Stimulated activated CD8-positive, alpha-beta memory T cell treated with anti-CD3 and anti-CD28 coated beads, Interleukin-15, amount 100 ng/mL, for 24 hours (primary cell): ENCODE results near the gene H2AZ1.
"Not testable (repeated sequence)": the region's sequence is repeated elsewhere in the genome, so short reads cannot be mapped to it uniquely, and the experiment has no call there.

ENCODE experiments used
- DNase-seq: peaks from one replicate; pipeline ENCODE4 v3.0.0-alpha.2; 2020; ENCODE audit warnings: low read depth

Gene H2AZ1

GRCh38 chr4:99949999-99950912 lies at the start of gene H2AZ1:
Gene H2AZ1 (minus strand): TSS chr4:99950275. CDS start chr4:99950170, 105 bp downstream.
- DNase-seq: peak; percentile 84

GRCh38 chr4:99998062-99998867 lies 48.2 kb upstream of the H2AZ1 start:
- no peak for DNase-seq

- DNase-seq: no peak
Observed at GRCh38 chr4:99991741-99992140, 41.7 kb upstream of the H2AZ1 start.

GRCh38 chr4:99987681-99988080 lies 37.6 kb upstream of the H2AZ1 start:
- no peak for DNase-seq

GRCh38 chr4:99986792-99987191 lies 36.7 kb upstream of the H2AZ1 start:
- no peak for DNase-seq

- DNase-seq: no peak
Observed at GRCh38 chr4:99983289-99983943, 33.3 kb upstream of the H2AZ1 start.

- no peak for DNase-seq
Observed at GRCh38 chr4:99979872-99980271, 29.8 kb upstream of the H2AZ1 start.

- no peak for DNase-seq
Observed at GRCh38 chr4:99971453-99972111, 21.5 kb upstream of the H2AZ1 start.

GRCh38 chr4:99968330-99968729 lies 18.3 kb upstream of the H2AZ1 start:
- no peak for DNase-seq

GRCh38 chr4:99966692-99967091 lies 16.6 kb upstream of the H2AZ1 start:
- no peak for DNase-seq

- no peak for DNase-seq
Observed at GRCh38 chr4:99965674-99966350, 15.7 kb upstream of the H2AZ1 start.

- no peak for DNase-seq
Observed at GRCh38 chr4:99965173-99965572, 15.1 kb upstream of the H2AZ1 start.

GRCh38 chr4:99961711-99962110 lies 11.6 kb upstream of the H2AZ1 start:
- DNase-seq: no peak

- DNase-seq: no peak
Observed at GRCh38 chr4:99960648-99961047, 10.6 kb upstream of the H2AZ1 start.

GRCh38 chr4:99958207-99958606 lies 8.1 kb upstream of the H2AZ1 start:
- DNase-seq: not testable (repeated sequence)

- no peak for DNase-seq
Observed at GRCh38 chr4:99950913-99951254, 809 bp upstream of the H2AZ1 start.

GRCh38 chr4:99949034-99949998 lies 759 bp downstream of the H2AZ1 start:
- DNase-seq: peak; percentile 59

GRCh38 chr4:99947608-99948007 lies 2.5 kb downstream of the H2AZ1 start:
- DNase-seq: no peak

GRCh38 chr4:99947190-99947578 lies 2.9 kb downstream of the H2AZ1 start:
- no peak for DNase-seq
